ENCODE results near the gene PEX11A.

PEX11A gene, protein sequence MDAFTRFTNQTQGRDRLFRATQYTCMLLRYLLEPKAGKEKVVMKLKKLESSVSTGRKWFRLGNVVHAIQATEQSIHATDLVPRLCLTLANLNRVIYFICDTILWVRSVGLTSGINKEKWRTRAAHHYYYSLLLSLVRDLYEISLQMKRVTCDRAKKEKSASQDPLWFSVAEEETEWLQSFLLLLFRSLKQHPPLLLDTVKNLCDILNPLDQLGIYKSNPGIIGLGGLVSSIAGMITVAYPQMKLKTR

DNA sequence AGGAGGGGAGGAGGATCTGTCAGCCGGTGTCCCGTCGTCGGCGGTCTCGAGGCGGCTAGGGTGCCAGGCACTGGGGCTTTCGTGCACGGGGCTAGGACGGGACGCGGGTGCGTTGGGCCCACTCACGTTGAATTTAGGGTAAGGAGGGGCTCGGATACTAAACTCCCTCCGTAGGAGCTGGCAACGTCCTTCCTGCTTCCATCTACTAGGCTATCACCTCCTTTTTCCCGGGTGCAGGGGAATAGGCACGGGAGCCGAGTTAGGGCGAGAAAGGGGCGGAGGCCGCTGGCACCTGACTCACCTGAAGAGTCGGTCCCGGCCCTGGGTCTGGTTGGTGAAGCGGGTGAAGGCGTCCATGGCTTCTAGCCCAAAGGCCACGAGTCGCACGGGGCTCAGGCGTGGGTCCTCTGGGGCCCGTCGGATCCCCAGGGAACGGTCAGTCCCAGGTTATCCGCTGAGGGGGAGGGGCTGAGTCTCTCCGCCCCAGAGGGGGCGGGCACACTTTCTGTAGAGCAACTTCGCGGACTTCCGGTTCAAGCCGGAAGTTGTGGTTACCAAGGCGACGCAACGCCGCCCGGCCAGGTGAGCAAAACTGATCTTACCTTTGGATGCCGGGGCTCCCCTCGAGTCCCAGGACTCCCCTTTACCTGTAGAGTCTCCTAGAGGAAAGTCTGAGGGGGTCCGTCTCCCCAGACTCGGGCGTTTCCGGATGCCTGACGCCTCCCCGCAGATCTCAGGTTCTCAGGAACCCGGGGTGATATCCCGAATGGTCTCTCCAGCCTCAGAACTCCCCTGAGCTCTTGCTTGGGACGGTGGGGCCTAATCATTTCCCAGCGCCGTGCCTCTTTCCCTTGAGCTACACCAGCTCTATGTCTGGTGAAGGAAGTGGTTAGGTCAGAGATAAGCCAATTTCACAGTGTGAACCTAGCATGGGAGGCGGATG is at the start of gene PEX11A, which contains the start of gene WDR93:
Gene PEX11A, minus strand, starts transcription at position 479 of the 943 bp plus-strand sequence. Its CDS starts 122 bp downstream, at position 357.
Gene WDR93, plus strand, starts transcription at position 536 of the 943 bp plus-strand sequence. CDS start 10,936 bp downstream, outside the sequence.
- Histone ChIP-seq H3K27me3 (replicated peaks) (no peaks in the 10 kb centered on the region), H3K27ac (no peak within 1 kb of the TSS), H3K4me3 (ENCODE audit: low read depth, low read length) (peak within 1 kb of the TSS; percentile 87), H3K36me3 (replicated peaks) (no peaks in the 10 kb centered on the region)
- in situ Hi-C loops (cut with HindIII; ENCODE audit: low pct_ligation_motif_present, low sequenced_read_pairs): no loop called here
- peak; percentile 49 for DNase-seq
- TF ChIP-seq, protein P1, sequence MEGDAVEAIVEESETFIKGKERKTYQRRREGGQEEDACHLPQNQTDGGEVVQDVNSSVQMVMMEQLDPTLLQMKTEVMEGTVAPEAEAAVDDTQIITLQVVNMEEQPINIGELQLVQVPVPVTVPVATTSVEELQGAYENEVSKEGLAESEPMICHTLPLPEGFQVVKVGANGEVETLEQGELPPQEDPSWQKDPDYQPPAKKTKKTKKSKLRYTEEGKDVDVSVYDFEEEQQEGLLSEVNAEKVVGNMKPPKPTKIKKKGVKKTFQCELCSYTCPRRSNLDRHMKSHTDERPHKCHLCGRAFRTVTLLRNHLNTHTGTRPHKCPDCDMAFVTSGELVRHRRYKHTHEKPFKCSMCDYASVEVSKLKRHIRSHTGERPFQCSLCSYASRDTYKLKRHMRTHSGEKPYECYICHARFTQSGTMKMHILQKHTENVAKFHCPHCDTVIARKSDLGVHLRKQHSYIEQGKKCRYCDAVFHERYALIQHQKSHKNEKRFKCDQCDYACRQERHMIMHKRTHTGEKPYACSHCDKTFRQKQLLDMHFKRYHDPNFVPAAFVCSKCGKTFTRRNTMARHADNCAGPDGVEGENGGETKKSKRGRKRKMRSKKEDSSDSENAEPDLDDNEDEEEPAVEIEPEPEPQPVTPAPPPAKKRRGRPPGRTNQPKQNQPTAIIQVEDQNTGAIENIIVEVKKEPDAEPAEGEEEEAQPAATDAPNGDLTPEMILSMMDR (IDR thresholded peaks at IDR 0.05; ENCODE audit: low read depth, low read length, missing control alignments): no peak

DNA sequence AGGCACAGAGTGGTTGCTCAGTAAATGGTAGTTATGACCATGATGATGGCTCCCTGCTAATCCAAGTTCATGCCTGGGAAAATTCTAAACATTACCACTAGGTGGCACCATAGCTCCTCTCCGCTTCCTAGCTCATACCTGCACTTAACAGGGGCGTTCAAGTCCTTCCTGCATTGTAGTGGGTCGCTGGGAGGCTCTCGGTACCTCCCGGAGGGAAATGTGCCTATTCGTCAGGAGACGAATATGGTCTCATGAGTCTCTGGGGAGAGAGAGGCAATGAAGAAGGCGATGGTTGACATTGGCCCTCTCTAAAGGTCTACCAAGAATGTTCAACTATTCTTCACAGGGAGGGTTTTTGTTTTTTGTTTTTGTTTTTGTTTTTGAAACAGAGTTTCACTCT is 49.6 kb upstream of the PEX11A start:
- in situ Hi-C loops (cut with HindIII; ENCODE audit: low pct_ligation_motif_present, low sequenced_read_pairs): no loop called here
- peak; percentile 49 for DNase-seq
- Histone ChIP-seq H3K4me3 (ENCODE audit: low read depth, low read length) (no peak overlapping the region), H3K36me3 (replicated peaks) (no peaks in the 10 kb centered on the region), H3K27me3 (replicated peaks) (peaks cover 2% of the 10 kb centered on the region), H3K27ac (no peak overlapping the region)
- TF ChIP-seq, protein P1 (IDR thresholded peaks at IDR 0.05; ENCODE audit: low read depth, low read length, missing control alignments): peak; percentile 87

DNA sequence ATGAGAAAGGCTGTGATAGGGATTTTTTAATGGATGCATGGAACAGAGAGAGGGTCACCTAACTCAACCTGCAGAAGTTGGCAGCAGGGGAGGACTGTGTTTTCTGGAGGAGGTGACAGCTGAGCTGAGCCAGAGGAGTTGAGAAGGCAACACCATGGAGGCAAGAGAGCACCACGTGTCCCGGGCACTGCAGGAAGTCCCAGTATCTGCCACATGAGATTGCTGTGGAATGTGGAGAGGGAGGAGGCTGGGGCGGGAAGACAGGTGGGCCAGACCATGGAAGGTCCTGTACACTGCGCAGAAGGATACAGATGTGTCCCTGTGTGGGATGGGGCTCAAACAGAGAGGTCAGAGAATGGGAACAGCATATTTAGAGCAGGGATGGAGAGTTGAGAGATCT is 45.2 kb upstream of the PEX11A start:
- Histone ChIP-seq H3K36me3 (replicated peaks) (no peaks in the 10 kb centered on the region), H3K27ac (no peak overlapping the region), H3K27me3 (replicated peaks) (peaks cover 13% of the 10 kb centered on the region), H3K4me3 (ENCODE audit: low read depth, low read length) (no peak overlapping the region)
- in situ Hi-C loops (cut with HindIII; ENCODE audit: low pct_ligation_motif_present, low sequenced_read_pairs): no loop called here
- DNase-seq: no peak
- TF ChIP-seq, protein P1 (IDR thresholded peaks at IDR 0.05; ENCODE audit: low read depth, low read length, missing control alignments): no peak

DNA sequence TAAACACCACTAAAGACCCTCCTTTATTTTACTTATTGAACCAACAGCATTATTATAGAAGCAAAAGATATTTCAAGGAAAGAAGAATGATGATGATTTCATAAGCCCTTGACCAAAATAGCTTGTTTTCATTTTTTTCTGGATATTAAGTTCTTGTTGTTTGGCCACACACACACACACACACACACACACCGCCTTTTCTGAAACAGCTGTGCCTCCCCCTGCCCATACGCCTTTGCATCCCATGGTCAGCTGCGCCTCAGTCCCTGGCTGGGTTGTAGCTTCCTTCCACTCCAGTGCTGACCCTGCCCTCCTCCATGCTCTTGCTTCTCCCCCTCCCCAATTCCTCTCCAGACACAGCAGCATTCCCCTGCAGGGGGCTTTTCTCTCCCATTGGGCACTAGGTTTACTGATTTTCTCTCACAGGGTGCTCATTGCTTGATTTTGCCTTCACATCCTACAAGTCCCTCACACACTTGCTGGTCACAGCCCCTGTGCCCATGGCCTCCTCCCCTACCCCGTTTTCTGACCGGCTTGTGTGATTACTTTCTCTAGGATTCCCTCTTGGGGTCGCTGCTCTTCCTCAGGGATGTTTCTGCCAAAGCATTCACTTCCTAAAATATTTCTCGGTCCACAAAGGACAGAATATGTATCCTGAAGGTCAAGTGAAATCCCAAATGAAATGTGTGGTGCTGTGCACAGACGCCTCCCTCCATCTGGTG is 42.1 kb upstream of the PEX11A start:
- peaks cover 13% of the 10 kb centered on the region for H3K27me3 ChIP-seq (replicated peaks)
- no peaks in the 10 kb centered on the region for H3K36me3 ChIP-seq (replicated peaks)
- in situ Hi-C loops (cut with HindIII; ENCODE audit: low pct_ligation_motif_present, low sequenced_read_pairs): no loop called here
- TF ChIP-seq, protein P1 (IDR thresholded peaks at IDR 0.05; ENCODE audit: low read depth, low read length, missing control alignments): no peak
- H3K27ac ChIP-seq: no peak overlapping the region
- no peak overlapping the region for H3K4me3 ChIP-seq (ENCODE audit: low read depth, low read length)
- DNase-seq: no peak

DNA sequence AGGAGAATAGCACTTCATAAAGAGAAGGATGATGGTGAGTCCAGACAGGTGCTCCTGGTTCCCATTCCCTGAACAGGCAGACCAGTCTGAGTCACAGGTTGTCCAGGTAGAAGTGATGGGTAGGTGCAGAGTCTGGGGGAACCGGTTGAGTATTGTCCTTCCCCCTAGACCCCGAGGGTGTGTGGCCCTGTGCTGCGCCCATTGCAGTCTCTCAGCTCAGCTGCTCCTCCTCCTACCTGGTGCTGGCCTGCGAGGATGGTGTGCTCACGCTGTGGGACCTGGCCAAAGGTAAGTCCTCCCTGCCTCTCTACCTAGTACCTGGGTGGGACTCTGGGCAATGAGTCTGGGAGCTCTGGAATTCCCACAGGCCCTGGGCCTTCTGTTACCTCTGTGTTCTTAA is 40.7 kb upstream of the PEX11A start:
- no peak overlapping the region for H3K4me3 ChIP-seq (ENCODE audit: low read depth, low read length)
- peaks cover 13% of the 10 kb centered on the region for H3K27me3 ChIP-seq (replicated peaks)
- TF ChIP-seq, protein P1 (IDR thresholded peaks at IDR 0.05; ENCODE audit: low read depth, low read length, missing control alignments): no peak
- H3K36me3 ChIP-seq (replicated peaks): no peaks in the 10 kb centered on the region
- in situ Hi-C loops (cut with HindIII; ENCODE audit: low pct_ligation_motif_present, low sequenced_read_pairs): no loop called here
- DNase-seq: no peak
- no peak overlapping the region for H3K27ac ChIP-seq
